ENCODE measurements around the gene GRPEL1.

DNA sequence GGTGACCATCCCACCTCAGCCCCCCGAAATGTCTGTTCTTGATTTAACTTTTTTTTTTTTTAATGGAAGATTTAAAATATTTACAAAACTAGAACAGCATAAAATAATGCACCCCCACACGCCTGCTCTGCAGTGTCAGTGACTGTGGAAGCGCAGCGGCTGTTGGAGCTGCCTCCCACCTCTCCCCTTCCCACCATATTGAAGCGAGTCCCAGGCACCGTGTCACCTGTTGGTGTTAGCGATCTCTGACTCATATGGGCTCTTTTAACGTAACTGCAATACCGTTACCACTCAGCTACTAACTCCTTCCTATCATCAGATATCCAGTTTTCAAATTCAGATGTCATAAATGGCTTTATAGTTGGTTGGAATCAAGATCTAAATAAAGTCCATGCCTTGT, 41.8 kb downstream of the GRPEL1 start:
- TF ChIP-seq, protein P1, sequence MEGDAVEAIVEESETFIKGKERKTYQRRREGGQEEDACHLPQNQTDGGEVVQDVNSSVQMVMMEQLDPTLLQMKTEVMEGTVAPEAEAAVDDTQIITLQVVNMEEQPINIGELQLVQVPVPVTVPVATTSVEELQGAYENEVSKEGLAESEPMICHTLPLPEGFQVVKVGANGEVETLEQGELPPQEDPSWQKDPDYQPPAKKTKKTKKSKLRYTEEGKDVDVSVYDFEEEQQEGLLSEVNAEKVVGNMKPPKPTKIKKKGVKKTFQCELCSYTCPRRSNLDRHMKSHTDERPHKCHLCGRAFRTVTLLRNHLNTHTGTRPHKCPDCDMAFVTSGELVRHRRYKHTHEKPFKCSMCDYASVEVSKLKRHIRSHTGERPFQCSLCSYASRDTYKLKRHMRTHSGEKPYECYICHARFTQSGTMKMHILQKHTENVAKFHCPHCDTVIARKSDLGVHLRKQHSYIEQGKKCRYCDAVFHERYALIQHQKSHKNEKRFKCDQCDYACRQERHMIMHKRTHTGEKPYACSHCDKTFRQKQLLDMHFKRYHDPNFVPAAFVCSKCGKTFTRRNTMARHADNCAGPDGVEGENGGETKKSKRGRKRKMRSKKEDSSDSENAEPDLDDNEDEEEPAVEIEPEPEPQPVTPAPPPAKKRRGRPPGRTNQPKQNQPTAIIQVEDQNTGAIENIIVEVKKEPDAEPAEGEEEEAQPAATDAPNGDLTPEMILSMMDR (IDR thresholded peaks at IDR 0.05): no peak
- TF ChIP-seq SIN3A (IDR thresholded peaks at IDR 0.05; ENCODE audit: borderline replicate concordance, insufficient read depth, low read depth, low read length): no peak
